NCI-H446 treated with DMSO at 0.1 percent for 48 hours (cell line): ENCODE data around the gene NBDY.

Source experiments
- DNase-seq: peaks from one replicate; lab custom pipeline; 2025; lab: John Stamatoyannopoulos, UW

The NBDY gene

GRCh38 chrX:56785442-56785841, 56.4 kb downstream of the NBDY start:
- no peak for DNase-seq

- DNase-seq, result no peak
Measured at GRCh38 chrX:56786889-56787733, 58.1 kb downstream of the NBDY start.

DNA sequence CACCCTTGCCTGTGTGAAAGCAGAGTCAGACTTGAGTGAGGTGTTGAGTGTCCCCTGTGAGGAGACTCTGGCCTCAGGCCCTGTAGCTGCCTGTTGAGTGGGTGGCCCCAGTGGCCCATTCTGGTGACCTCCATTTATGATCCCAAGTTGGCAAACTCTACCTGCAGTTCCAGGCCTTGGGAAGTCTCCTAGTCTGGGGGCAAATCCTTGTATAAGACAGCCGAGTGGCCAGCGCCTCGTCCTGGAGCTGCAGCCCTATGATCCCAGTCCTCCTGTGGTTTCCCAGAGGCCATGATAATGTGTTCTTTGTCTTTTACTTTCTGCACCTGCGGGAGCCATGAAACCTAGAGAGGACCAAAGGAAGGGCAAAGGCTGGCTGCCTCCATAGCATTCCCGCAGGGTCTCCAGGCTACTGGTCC, 58.7 kb downstream of the NBDY start:
- DNase-seq, result no peak

GRCh38 chrX:56788229-56788628, 59.2 kb downstream of the NBDY start:
- DNase-seq, result no peak

- DNase-seq, result no peak
Measured at GRCh38 chrX:56788717-56789122, 59.7 kb downstream of the NBDY start.

DNA sequence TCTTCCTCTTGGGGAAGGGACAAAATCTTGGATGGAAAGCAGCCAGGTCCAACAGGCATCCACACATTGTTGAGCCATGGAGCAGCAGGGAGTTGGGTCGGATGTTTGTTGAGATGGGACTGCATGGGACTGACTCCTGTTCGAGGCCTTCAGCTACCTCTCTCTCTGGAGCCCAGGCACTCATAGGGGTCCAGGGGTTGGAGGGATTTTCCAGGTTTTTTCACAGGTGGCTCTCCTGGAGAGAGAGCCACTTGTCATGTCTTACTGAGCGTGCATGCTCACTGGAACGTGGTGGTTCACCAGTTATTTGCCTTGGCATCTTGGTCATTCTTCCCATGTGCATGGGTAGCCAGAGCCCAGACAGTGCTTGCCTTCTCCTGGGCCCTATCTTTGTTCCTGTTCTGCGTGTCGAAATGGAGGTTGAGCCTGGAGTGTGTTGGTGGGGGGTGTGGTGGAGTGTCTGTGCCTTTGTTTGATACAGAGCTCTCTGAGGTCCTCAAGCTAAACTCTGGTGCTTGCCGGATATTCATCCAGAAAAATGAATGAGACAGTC, 60.6 kb downstream of the NBDY start:
- DNase-seq, result no peak

DNA sequence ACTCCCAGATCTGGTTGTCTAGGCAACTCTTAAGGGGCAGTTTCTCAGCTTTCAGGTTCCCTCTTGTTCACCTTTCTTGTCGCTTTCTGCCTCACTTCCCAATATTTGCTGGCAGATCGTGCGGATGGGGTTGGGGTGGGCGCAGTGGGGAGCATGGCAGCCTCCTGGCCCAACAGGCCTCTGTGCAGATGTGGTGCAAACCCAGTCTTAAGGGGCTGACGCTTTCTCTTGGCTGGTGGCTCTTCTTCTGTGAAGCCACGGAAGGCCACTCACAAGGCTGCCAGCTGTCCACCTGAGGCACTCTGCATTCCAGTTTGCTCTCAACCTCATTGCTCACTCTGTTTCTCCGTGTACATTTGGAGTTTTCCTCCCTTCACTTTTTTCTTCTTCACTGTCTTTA, 61.7 kb downstream of the NBDY start:
- DNase-seq, result no peak

DNA sequence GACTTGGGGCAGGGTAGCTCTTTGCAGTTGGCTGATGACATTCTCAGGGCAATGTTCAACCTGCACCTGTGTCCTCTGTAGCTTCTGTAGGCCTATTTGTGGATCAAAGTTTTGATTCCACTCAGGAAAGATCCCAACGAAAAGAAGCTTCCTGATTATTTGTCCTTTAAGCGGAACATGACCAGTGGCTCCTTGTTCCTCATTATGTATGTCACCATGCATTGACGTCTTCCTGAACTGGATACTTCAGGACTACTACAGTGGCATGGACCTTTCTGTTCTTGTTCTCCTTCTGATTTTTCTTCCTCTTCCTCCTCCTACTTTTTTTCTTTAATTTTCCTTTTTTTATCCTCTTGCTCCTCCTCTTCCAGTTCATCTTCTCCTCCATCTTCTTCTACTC, 62.4 kb downstream of the NBDY start:
- DNase-seq, result no peak

GRCh38 chrX:56792270-56793111, 63.4 kb downstream of the NBDY start:
- no peak for DNase-seq

- DNase-seq, result no peak
Measured at GRCh38 chrX:56793112-56793430, 64.0 kb downstream of the NBDY start.

DNA sequence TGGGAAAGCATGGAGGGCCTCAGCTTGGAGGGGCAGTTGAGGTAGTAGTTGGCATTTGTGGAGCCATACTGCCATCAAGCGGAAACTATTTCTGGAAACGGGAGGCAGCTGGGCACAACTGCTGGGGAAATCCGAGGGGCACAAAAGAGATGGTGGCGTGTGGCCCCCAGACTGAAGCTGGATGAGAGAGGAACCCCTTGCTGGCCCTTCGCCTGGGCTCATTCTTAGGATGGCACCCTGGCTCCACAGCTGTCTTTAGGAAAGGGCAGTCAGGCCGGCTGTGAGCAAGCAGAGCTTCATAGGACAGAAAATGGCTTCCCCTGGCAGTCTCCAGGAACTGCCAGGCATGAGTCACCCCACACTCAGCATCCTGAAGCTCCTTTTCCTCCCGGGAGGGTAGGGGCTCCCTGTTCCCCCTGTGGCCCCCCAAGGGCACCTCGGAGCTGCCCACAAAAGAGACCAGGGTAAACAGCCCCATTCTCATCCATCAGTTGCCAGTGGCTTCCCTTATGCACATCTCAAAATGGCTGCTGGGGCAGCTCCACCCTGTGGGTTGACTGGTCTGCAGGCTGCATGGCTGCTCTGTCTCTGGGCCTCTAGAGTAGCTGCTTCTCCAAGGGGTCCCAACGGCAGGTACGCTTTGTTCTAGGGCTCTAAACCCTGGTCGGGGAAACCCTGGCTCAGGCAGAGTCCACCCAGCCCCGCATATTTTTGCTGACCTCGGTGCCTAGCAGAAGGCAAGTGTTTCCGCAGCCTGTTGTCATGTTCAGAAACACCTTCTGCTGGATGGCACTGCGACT, 64.7 kb downstream of the NBDY start:
- no peak for DNase-seq

DNA sequence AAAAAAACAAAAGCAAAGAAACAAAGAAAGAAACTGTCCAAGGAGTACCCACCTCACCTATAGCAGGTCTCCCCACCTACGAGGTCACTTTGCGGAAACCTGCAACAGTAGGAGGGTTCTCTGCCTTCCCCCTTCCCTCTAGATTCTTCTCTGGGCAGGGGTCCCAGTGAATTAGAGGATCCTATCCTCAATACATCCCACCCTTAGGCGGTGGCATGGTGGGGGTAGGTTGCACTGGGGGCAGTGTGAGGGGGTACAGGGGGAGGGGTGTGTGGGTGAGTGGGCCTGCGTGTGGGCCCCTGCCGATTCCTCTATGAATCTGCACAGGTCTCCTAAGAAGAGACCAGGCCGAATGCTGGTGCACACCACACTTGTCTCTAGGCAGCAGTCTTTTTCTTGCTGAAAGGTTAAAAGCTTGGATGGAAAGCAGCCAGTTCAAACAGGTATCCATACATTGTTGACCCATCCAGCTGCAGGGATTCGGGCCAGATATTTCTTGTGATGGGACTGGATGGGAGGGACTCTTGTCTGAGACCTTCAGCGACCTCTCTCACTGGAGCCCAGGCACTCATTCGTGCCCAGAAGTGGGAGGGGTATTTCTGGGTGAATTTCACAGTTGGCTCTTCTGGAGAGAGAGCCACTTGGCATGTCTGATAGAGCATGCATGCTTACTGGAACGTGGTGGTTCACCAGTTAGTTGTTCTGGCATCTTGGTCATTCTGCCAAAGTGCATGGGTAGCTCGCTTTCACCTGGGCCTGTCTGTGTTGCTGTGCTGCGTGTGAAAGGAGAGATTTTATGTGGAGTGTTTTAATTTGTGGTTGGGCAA, 65.6 kb downstream of the NBDY start:
- no peak for DNase-seq

- no peak for DNase-seq
Measured at GRCh38 chrX:56795309-56795868, 66.3 kb downstream of the NBDY start.

DNA sequence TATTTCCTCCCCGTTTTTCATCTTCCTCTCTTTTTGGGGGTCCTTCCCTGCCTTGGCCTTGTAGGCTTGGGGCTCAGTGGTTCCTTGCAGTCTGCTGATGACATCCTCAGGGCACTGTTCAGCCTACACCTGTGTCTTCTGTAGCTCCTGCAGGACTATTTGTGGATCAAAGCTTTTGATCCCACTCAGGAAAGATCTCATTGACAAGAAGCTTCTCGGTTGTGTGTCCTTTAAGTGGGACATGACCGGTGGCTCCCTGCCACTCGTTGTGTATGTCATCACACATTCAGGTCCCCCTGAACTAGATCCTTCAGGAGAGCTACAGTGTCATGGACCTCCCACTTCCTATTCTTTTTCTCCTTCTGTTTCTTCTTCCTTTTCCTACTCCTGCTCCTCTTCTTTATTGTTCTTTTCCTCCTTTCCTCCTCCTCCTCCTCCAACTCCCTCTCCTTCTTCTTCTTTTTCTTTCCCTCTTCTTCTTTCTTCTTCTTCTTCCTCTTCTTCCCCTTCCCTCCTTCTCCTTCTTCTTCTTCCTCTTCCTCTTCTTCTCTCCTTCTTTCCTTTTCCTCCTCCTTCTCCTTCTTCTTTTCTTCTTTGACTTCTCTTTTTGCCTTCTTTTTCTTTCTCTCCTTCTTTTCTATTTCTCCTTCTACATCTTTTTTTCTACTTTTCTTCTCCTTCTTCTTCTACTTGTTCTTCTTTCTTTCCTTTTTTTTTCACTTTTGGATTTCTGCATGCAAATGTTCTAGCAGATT, 67.8 kb downstream of the NBDY start:
- no peak for DNase-seq

DNA sequence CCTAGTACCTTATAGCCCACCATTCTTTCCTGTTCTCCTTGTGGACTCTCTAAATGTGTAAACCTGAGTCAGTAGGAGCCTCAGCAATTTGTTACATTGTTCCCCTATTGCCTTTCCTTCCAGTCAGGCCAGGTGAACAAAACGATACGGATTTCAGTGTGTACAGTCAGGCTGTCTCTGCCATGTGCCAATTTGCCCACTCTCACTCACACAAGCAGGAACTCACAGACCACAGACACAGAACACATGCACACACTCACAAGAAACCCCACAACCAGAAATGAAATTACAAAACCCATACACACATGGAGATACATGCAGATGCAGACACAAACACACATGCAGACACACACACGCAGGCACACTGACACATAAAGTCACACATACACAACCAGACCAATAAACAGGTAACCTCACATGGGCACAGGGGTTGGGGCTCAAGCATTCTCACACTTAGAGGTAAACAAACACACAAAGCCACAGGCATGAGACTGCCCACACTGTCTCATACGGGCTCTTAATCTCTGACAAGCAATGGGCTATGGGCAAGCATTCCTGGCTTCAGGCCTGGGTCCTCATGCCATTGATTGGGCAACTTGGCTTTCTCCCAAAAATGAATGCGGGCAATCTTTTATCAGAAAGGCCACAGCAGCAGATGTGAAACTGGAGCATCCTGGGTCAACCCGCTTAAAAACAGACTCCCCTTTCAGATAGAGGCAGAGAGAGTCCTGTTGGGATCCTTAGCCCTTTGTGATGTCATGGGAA, 68.7 kb downstream of the NBDY start:
- no peak for DNase-seq

DNA sequence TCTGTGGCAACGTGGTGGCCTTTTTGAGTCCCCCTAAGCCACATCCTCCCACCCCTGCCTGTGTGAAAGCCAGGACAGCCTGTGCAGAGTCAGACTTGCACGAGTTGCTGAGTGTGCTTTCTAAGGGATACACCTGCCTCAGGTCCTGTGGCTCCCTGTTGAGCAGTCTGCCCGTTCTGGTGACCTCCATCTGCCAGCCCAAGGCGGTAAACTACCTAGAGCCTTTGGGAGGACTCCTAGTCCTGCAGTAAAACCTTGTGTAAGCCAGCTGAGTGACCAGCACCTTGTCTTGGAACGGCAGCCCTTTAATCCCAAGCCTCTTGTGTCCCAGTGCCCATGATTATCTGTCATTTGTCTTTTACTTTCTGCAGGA, 69.3 kb downstream of the NBDY start:
- no peak for DNase-seq

DNA sequence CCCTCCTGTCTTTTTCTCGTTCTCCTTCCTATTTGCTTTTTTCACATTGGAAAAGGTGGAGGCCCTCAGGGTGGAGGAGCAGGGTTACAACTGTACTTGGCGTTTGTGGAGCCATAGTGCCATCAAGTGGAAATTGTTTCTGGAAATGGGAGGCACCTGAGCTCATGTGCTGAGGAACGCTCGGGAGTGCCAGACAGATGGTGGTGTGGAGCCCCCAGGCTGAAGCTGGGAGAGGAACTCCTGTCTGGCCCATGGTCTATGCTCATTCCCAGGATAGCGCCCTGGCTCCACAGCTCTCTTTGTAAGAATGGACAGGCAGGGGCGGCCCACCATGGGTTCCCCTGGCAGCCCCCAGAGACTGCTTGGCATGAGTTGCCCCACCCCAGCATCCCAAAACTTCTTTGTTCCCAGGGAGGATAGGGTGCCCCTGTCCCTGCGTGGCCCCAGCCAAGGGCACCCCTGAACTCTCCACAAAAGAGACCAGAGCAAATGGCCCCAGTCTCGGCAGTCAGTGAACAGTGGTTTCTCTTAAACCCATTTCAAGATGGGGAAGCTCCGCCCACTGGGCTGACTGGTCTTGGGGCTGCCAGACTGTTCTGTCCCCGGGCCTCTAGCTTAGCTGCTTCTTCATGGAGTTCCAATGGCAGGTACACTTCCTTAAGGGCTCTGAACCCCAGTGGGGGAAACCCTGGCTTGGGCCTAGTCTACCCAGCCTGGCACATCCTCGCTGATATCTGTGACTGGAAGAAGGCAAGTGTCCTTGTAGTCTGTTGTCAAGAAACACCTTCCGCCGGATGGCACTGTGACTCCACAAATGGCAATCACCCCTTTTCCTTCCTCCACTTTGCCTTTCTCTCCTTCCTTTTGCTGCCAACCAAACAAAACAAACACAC, 70.1 kb downstream of the NBDY start:
- no peak for DNase-seq

DNA sequence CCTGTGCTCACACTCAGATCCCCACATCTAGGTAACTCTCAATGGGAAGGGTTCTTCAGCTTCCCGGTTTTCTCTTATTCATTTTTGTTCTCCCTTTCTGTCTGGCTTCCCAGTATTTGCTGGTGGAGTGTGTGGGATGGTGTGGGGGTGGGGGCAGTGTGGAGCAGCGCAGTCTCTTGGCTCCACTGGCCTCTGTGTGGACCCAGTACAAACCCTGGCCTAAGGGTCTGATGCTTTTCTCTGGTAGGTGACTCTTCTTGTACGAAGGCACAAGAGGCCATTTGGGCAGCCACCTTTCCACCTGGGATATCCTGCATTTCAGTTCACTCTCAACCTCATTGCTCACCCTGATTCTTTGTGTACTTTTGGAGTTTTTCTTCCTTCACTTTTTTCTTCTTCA, 71.3 kb downstream of the NBDY start:
- no peak for DNase-seq

DNA sequence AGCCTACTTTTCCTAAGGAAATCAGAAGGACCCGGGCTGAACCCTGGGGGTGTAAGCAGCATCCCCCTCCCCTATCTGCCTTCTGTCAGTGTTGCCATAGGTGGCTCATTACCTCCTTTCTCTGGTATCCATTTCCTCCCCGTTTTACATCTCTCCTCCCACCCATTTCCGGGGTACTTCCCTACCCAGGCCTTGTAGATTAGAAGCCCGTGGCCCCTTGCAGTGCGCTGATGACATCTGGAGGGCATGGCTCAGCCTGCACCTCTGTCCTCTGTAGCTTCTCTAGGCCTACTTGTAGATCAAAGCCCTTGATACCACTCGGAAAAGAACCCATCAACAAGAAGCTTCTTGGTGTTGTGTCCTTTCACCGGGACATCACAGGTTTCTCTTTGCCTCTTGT, 71.8 kb downstream of the NBDY start:
- no peak for DNase-seq
